Neural crest cell (in vitro differentiated cells): ENCODE data around the gene SSUH2. TPM values are rescaled to one million over a fixed set of nuclear protein-coding genes. Genes with fewer than 3 reads are reported as not detected.

Experiments
- DNase-seq: peaks from one replicate; pipeline ENCODE4 v3.0.0; 2021; ENCODE audit warnings: low read depth, mixed read lengths, low spot score
- H3K27ac Mint-ChIP-seq: one replicate; pipeline ENCODE4 v1.8.0; 2021; ENCODE audit warnings: mild to moderate bottlenecking, mixed read lengths; ENCODE audit not compliant: unreplicated experiment
- H3K27me3 Mint-ChIP-seq: 2 replicates; pipeline ENCODE4 v1.8.0; 2021; ENCODE audit warnings: low read depth, mild to moderate bottlenecking, mixed read lengths
- H3K36me3 Mint-ChIP-seq: 2 replicates; pipeline ENCODE4 v1.8.0; 2021; ENCODE audit warnings: low read depth, mild to moderate bottlenecking, mixed read lengths
- H3K4me1 Mint-ChIP-seq: 2 replicates; pipeline ENCODE4 v1.8.0; 2021; ENCODE audit warnings: mixed read lengths
- H3K4me3 Mint-ChIP-seq: one replicate; pipeline ENCODE4 v1.8.0; 2021; ENCODE audit warnings: mild to moderate bottlenecking, mixed read lengths
- H3K9me3 Mint-ChIP-seq: 2 replicates; pipeline ENCODE4 v1.8.0; 2021; ENCODE audit warnings: mixed read lengths
- total RNA-seq: library from RNA; stranded (reverse); gene quantifications from 2 replicates; pipeline ENCODE4 v1.2.1, GENCODE V29; 2021
- TF ChIP-seq, protein P1 (sequence below): fragments of 200-600 bp; sonication (generic); conservative IDR thresholded peaks from 2 replicates; pipeline ENCODE4 v1.5.0; 2021; ENCODE audit warnings: antibody characterized with exemption, mild to moderate bottlenecking

Gene SSUH2
- total RNA-seq, 1 donor from 2014 or later: 14.1 TPM

DNA sequence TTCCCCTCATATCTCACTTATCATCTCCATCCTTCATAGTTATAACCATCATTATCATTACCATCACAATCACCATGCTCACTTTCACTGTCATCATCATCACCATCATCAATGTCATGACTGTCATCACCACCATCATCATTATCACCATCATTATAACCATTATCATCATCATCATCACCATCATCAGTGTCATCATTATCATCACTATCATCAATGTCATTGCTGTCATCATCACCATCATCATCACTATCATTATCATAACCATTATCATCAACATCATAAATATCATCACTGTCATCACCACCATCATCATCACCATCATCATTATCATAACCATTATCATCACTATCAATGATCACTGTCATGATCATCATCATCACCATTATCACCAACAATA, 44.1 kb downstream of the SSUH2 start:
- H3K36me3 Mint-ChIP-seq: peaks cover 6% of the 10 kb centered on the region
- no peaks in the 10 kb centered on the region for H3K27me3 Mint-ChIP-seq
- TF ChIP-seq, protein P1, sequence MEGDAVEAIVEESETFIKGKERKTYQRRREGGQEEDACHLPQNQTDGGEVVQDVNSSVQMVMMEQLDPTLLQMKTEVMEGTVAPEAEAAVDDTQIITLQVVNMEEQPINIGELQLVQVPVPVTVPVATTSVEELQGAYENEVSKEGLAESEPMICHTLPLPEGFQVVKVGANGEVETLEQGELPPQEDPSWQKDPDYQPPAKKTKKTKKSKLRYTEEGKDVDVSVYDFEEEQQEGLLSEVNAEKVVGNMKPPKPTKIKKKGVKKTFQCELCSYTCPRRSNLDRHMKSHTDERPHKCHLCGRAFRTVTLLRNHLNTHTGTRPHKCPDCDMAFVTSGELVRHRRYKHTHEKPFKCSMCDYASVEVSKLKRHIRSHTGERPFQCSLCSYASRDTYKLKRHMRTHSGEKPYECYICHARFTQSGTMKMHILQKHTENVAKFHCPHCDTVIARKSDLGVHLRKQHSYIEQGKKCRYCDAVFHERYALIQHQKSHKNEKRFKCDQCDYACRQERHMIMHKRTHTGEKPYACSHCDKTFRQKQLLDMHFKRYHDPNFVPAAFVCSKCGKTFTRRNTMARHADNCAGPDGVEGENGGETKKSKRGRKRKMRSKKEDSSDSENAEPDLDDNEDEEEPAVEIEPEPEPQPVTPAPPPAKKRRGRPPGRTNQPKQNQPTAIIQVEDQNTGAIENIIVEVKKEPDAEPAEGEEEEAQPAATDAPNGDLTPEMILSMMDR: no peak
- H3K9me3 Mint-ChIP-seq: no peaks in the 10 kb centered on the region
- H3K27ac Mint-ChIP-seq: no peak overlapping the region
- peaks cover 9% of the 10 kb centered on the region for H3K4me1 Mint-ChIP-seq
- no peak for DNase-seq
- no peak overlapping the region for H3K4me3 Mint-ChIP-seq

DNA sequence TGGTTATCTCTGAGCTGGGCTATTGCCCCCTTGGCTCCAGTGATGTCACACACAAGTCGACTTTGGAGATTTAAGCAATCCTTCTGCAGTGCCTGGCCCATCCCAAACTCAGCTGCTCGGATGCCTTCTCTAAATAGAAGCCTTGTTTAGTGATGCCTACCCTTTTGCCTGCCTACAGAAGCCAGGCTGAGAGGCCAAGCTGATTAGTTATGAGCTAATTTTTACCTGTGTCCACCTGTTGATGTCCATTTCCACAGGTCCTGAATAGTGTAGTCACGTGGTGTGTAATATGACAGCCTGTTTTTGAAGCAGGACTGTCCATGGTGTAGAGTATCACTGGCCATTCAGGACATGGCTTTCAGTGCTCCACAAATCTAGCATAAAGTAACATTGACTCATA, 45.5 kb downstream of the SSUH2 start:
- peaks cover 9% of the 10 kb centered on the region for H3K4me1 Mint-ChIP-seq
- H3K9me3 Mint-ChIP-seq: no peaks in the 10 kb centered on the region
- no peaks in the 10 kb centered on the region for H3K27me3 Mint-ChIP-seq
- TF ChIP-seq, protein P1: no peak
- H3K4me3 Mint-ChIP-seq: no peak overlapping the region
- no peak overlapping the region for H3K27ac Mint-ChIP-seq
- H3K36me3 Mint-ChIP-seq: peaks cover 6% of the 10 kb centered on the region
- DNase-seq: no peak

DNA sequence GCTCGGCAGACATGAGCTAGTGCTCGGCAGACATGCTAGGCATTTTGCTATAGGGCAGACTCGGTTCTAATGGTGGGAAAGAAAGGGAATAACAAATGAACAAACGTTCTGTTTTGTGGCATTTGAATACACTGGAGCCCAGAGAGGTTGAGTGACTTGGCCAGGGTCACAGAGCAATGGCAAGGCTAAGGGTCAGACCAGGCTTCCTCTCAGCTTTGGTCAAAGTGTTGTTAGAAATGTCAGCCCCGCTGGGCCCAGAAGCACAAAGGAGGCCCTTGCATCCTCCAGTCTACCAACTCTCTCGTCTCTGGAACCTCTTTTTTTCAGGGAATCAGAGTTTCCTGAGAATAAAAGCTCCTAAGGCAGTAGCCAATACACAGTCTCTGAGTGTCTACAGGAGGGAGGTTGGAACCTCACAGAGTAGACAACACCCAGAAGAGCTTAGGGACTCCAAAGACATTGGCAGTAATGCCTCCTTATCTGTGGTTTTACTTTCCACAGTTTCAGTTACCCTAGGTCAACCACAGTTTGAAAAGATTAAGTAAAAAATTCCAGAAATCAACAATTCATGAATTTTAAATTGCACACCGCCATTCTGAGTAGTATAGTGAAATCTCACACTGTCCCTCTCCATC, 47.3 kb downstream of the SSUH2 start:
- Mint-ChIP-seq H3K4me1 (peaks cover 19% of the 10 kb centered on the region), H3K27me3 (no peaks in the 10 kb centered on the region), H3K4me3 (no peak overlapping the region), H3K36me3 (no peaks in the 10 kb centered on the region), H3K27ac (peak overlapping the region; percentile 59), H3K9me3 (no peaks in the 10 kb centered on the region)
- no peak for DNase-seq
- TF ChIP-seq, protein P1: no peak

DNA sequence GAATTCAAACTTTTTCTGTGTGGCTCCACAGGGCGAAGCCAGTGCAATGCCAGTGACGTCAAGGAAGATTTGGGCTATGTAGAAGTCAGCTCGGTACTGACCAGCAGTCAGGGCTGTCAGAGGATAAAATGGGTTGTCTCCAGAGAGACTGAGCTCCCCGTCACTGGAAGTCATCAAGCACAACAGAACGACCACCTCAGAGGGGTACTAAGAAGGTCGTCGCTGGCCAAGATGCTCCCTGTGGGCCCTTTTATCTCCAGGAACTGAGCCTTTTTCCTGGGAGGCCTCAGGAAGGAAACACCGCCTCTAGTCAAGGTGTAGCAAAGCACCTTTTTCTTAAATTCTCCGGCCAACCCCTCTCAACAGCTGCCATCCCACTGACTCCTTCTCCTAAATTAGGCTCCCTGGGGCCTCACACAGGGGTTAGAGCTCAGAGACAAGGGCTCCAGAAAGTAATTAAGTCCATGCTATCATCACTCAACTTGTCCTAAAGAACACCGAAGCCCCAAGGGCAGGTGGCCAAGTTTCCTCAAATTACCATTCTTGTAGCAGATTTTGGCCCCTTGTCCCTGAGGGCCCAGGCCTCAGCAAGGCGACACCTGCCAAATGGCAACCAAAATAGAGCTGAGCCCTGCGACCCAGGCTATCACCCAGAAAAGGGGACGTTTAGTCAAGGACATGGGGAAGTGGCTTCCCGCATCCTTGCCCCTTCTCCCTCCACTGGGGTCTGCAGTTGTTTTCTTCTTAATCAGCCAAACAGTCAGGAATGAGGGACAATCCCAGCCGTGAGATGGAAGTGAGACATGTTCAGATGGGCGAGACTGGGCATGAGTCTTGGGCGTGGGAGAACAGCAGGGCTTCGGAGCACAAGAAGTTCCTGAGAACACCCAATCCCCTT, 48.0 kb downstream of the SSUH2 start:
- Mint-ChIP-seq H3K4me1 (peaks cover 19% of the 10 kb centered on the region), H3K27me3 (no peaks in the 10 kb centered on the region), H3K27ac (peak overlapping the region; percentile 59), H3K36me3 (no peaks in the 10 kb centered on the region), H3K9me3 (no peaks in the 10 kb centered on the region), H3K4me3 (no peak overlapping the region)
- TF ChIP-seq, protein P1: no peak
- DNase-seq: no peak

DNA sequence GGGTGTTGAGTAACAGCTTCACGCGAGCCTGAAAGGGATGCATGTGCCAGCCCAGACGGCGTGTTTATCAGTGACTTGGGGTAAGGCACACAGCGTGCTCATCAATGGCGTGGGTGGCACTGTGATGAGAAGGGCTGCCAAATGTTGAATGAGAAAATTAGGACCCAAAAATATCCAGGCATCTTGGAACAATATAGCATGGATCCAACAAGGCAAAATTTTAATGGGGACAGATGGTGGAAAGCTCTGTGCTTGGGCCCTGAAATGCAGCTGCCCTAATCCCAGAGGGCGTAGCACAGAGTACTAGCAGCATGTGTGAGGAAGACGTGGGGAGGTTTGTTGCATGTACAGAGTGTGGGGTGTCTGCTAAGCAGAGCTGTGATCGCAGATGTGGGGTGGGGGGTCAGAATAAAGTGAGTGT, 48.9 kb downstream of the SSUH2 start:
- no peaks in the 10 kb centered on the region for H3K36me3 Mint-ChIP-seq
- DNase-seq: no peak
- H3K9me3 Mint-ChIP-seq: no peaks in the 10 kb centered on the region
- H3K27me3 Mint-ChIP-seq: no peaks in the 10 kb centered on the region
- no peak overlapping the region for H3K4me3 Mint-ChIP-seq
- TF ChIP-seq, protein P1: no peak
- H3K27ac Mint-ChIP-seq: no peak overlapping the region
- H3K4me1 Mint-ChIP-seq: peaks cover 19% of the 10 kb centered on the region
